8988T (cell line): ENCODE results near the gene PLEKHJ1.
"Not testable (repeated sequence)": the region's sequence is repeated elsewhere in the genome, so short reads cannot be mapped to it uniquely, and the experiment has no call there.

Experiments
- DNase-seq: peaks from one replicate; pipeline ENCODE4 v3.0.0; 2011

Gene PLEKHJ1, protein sequence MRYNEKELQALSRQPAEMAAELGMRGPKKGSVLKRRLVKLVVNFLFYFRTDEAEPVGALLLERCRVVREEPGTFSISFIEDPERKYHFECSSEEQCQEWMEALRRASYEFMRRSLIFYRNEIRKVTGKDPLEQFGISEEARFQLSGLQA

GRCh38 chr19:2236314-2237050, at the start of gene PLEKHJ1, which contains the start of gene SF3A2:
TSS of gene PLEKHJ1 (minus strand) at chr19:2236329. CDS start at chr19:2236248, 81 bp downstream.
TSS of gene SF3A2 (plus strand) at chr19:2236824. CDS start at chr19:2243419, 6,595 bp downstream.
- peak; percentile 93 for DNase-seq

GRCh38 chr19:2283835-2284507, 47.8 kb upstream of the PLEKHJ1 start:
- DNase-seq, result no peak

- DNase-seq, result no peak
Measured at GRCh38 chr19:2282862-2283237, 46.7 kb upstream of the PLEKHJ1 start.

DNA sequence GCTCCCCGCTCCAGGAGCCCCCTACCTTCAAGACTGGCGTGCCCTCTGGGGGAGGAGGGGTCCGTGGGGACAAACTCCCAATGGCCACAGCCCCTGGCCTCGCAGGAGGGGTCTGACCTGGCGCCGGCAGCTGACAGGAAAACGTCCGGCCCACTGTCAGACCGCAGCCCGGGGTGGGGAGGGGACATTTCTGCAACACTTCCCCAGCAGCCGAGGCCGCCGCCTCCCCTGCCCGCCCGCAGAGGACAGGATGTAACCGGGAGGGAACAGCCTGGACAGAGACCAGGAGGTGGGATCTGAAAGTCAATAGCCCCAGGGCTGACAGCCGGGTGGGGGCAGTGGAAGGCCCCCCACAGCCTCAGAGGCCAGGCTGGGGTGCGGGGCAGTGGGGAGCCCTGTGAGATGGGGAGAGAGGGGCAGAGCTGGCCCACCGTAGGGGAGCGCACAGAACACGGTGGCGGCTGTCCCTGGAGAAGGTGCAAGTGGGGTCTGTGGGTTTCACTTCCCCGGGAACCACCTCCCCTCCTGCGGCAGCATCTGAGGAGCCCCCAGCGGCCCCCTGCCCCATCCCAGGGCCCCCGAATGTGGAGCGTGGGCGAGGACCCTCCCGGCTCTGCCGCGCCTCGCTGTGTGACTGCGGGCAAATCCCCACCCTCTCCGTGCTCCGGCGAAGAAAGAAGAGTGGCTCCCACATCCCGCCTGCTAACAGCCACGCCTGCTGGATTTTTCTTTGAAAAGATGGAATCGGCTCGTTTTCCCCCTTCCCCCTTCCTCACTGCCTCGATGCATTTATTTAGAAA, 46.1 kb upstream of the PLEKHJ1 start, which contains the start of gene PEAK3:
PEAK3 (minus strand) TSS at position 114 of the 800 bp plus-strand sequence. CDS start 1,244 bp downstream, outside the sequence.
- no peak for DNase-seq

- DNase-seq, result not testable (repeated sequence)
Measured at GRCh38 chr19:2281265-2282061, 45.3 kb upstream of the PLEKHJ1 start.

GRCh38 chr19:2280633-2281264, 44.6 kb upstream of the PLEKHJ1 start:
- DNase-seq, result no peak

GRCh38 chr19:2278459-2279158, 42.5 kb upstream of the PLEKHJ1 start:
- no peak for DNase-seq

DNA sequence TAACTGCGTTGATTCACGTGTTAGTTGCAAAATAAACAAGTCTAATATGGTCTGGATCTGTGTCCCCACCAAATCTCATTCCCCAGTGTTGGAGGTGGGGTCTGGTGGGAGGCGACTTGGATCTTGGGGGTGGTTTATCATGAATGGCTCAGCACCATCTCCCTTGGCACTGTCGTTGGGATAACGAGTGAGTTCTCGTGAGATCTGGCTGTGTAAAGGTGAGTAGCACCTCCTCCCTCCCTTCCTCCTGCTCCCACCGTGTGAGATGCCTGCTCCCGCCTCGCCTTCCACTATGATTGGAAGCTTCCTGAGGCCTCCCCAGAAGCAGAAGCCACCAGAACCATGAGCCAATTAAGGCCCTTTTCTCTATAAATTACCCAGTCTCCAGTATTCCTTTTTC, 41.0 kb upstream of the PLEKHJ1 start:
- no peak for DNase-seq

DNA sequence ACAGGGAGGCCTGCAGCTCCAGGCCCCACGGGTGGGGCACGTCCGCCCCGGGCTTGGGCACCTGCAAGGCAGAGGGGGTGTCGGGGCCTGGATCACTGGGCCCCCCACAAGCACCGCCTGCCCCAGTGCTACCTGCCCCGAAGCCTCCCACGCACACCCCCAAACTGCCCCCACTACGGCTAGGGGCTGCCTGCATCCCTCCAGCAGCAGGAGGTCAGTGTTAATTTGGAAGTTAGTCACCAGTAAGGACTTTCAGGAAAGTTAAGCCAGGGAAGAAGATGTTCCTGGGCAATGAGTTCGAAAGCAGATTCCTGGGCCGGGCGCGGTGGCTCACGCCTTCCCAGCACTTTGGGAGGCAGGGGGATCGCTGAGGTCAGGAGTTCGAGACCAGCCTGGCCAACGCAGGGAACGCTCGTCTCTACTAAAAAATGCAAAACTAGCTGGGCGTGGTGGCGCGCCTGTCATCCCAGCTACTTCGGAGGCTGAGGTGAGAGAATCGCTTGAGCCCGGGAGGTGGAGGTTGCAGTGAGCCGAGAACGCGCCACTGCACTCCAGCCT, 40.4 kb upstream of the PLEKHJ1 start:
- peak; percentile 17 for DNase-seq

- DNase-seq, result no peak
Measured at GRCh38 chr19:2275588-2276428, 39.7 kb upstream of the PLEKHJ1 start.

GRCh38 chr19:2274931-2275535, 38.9 kb upstream of the PLEKHJ1 start:
- peak; percentile 90 for DNase-seq

- peak; percentile 16 for DNase-seq
Measured at GRCh38 chr19:2274185-2274711, 38.1 kb upstream of the PLEKHJ1 start.

DNA sequence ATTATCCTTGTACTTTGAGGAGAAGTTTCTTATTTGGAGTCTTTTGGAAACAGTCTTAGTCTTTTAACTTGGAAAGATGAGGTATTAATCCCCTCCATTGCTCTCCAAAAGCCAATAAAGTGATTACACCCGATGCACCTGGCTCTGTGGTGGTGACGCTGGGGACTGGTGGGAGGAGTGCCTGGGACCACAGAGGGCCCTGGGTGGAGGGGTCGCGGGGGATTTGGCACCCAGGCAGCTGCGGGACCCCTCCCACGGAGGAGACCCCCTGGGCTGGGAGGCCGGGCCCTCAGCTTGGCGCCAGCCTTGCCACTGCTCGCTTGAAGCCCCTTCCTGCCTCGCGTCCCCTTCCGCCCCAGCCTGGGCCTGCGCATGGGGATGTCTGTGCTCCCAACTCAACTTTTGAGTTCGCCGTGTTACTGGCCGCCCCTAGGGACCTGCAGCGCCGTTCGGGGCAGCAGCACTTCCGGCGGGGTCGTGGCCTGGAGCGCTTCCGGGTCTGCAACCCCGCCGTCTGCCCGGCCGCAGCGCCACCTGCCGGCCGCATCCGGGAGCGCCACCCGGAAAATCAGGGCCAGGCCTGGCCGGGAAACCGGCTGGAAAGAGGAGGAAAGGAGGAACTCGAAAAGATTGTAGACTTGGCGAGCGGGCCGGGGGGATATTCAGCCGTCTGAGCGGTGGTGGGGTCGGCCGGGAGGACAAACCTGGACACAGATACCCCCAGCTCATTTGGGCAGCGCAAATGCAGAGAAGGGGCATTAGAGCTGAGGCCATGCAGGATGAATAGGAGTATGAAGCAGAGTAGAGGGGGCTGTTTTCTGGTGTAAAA, 37.4 kb upstream of the PLEKHJ1 start:
- peak; percentile 97 for DNase-seq

DNA sequence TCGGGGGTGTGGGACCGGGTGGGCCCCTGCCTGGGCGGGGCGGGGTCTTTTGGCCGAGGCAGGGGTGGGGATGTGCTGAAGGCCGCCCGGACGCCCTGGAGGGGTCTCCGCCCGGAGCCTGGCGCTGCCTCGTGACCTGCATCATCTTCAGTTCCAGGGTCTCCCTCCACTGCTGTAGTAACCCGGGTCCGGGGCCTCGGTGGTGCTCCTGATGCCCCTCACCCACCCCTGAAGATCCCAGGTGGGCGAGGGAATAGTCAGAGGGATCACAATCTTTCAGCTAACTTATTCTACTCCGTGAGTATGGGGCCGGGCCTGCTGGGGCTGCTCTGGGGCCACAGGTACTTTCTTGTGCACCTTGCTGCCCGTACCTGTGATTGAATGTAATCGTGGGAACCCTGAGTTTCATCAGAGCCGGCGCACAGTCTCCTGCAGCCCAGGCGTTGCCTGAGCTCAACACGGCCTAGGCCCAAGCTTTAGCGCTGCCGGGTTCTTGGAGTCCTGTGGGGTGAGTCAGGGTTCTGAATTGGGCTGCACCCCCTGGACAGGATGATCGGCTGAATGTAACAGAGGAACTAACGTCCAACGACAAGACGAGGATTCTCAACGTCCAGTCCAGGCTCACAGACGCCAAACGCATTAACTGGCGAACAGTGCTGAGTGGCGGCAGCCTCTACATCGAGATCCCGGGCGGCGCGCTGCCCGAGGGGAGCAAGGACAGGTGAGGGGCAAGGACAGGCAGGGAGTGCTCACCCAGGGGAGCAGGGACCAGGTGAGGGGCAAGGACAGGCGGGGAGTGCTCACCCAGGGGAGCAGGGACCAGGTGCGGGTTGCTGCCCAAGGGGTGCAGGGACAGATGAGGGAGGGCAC, 35.3 kb upstream of the PLEKHJ1 start:
- DNase-seq, result peak; percentile 46

DNA sequence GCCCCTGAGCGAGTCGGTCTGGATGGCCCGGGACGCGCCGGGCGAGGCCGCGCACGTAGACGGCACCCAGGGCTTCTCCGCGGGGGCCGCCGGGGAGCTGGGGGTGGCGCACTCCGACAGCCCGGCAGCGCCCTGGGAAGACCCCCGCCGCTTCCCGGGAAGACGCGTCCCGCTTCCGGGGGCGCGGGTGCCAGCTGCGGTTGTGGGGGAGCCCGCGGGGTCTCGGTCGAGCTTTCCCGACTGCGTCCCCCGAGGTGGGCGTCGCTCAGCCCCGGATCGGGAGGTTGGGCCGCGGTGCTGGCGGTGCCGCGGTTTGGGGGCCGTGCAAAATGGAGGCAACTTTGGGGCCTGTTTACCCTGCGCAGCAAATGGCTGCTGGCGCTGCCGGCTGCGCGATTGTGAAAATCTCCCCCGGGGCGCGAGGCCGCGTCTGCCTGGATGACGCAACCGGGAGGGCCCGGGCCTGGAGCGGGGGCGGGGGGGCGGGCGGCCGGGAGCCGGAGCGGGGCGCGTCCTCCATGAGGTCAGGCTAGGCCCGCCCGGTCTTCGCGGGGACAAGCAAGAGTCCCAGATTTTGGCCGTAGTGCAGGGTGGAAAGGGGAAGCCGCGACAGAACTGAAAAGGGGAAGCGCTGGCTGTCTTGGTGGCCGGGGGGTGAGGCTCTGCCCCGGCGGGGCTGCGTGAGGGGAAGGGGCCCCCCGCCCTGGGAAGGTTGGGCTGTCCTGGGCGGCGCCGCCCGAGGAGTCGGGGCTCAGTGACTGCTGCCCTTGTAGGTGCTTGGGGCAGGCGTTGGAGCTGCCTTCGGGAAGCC, 34.5 kb upstream of the PLEKHJ1 start:
- peak; percentile 42 for DNase-seq

- DNase-seq, result peak; percentile 18
Measured at GRCh38 chr19:2270157-2270422, 34.0 kb upstream of the PLEKHJ1 start.
